ENCODE data around the gene GIGYF1.

GIGYF1 gene

DNA sequence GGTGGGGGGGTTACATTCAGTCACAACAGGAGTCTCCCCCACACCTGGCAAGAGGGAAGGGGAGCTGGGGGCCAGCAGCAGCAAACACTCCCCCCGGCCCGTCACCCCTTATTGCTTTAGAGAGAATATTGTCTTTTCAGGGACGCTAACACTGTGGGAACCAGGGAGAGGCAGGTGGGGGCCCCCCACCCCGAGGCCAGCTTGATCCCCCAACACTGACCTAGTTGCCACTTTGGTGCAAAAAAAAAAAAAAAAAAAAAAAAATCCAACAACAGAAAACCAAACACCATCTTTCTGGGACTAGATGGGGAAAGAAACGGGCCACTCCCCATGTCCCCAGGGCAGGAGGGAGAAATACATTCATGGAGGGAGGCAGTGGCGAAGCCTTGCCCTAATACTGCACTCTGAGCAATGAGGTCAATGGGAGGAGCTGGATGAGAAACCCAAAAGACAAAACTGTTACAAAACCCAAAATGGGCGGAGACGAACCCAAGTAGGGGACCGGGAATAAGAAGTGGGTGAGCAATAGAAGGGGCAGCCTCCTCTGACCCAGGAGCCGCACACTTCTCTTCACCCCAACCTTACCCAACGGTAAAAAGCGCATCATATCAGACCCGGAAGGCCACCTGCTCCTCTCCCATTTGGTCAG is 14.0 kb downstream of the GIGYF1 start:
- H3K4me3 ChIP-seq (ENCODE audit: low read depth, low read length): no peak overlapping the region
- no peak overlapping the region for H3K27ac ChIP-seq
- H3K27me3 ChIP-seq (ENCODE audit: insufficient read depth, low read depth, severe bottlenecking): no peaks in the 10 kb centered on the region
- H3K36me3 ChIP-seq: peaks cover 79% of the 10 kb centered on the region
- no peaks in the 10 kb centered on the region for H3K9me3 ChIP-seq (ENCODE audit: severe bottlenecking)
- no peak for TF ChIP-seq CTCF (IDR thresholded peaks at IDR 0.05; ENCODE audit: low read depth, low read length)
- no peak for DNase-seq

- no peak for TF ChIP-seq CTCF (IDR thresholded peaks at IDR 0.05; ENCODE audit: low read depth, low read length)
- no peaks in the 10 kb centered on the region for H3K27me3 ChIP-seq (ENCODE audit: insufficient read depth, low read depth, severe bottlenecking)
- H3K4me3 ChIP-seq (ENCODE audit: low read depth, low read length): no peak overlapping the region
- no peak for DNase-seq
- no peaks in the 10 kb centered on the region for H3K9me3 ChIP-seq (ENCODE audit: severe bottlenecking)
- H3K36me3 ChIP-seq: peaks cover 71% of the 10 kb centered on the region
- no peak overlapping the region; the same call in 1 of the 2 replicates for H3K27ac ChIP-seq
Observed at GRCh38 chr7:100679129-100679926, 14.7 kb downstream of the GIGYF1 start.

DNA sequence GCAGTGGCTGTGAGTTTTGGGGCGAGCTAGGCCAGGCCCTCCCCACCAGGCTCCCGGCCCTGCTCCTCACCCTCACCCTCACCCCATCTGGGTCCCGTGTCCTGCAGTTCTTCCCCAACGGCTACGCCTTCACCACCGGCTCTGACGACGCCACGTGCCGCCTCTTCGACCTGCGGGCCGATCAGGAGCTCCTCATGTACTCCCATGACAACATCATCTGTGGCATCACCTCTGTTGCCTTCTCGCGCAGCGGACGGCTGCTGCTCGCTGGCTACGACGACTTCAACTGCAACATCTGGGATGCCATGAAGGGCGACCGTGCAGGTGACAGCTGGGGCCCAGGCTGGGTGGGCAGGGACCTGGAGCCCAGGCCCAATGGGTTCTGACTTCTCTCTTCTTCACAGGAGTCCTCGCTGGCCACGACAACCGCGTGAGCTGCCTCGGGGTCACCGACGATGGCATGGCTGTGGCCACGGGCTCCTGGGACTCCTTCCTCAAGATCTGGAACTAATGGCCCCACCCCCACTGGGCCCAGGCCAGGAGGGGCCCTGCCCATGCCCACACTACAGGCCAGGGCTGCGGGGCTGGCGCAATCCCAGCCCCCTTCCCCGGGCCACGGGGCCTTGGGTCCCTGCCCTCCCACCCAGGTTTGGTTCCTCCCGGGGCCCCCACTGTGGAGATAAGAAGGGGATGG is 15.6 kb downstream of the GIGYF1 start:
- Histone ChIP-seq H3K4me3 (ENCODE audit: low read depth, low read length) (no peak overlapping the region), H3K9me3 (ENCODE audit: severe bottlenecking) (no peaks in the 10 kb centered on the region), H3K36me3 (peaks cover 62% of the 10 kb centered on the region), H3K27me3 (ENCODE audit: insufficient read depth, low read depth, severe bottlenecking) (no peaks in the 10 kb centered on the region), H3K27ac (no peak overlapping the region; the same call in 1 of the 2 replicates)
- TF ChIP-seq CTCF (IDR thresholded peaks at IDR 0.05; ENCODE audit: low read depth, low read length): no peak
- no peak for DNase-seq

DNA sequence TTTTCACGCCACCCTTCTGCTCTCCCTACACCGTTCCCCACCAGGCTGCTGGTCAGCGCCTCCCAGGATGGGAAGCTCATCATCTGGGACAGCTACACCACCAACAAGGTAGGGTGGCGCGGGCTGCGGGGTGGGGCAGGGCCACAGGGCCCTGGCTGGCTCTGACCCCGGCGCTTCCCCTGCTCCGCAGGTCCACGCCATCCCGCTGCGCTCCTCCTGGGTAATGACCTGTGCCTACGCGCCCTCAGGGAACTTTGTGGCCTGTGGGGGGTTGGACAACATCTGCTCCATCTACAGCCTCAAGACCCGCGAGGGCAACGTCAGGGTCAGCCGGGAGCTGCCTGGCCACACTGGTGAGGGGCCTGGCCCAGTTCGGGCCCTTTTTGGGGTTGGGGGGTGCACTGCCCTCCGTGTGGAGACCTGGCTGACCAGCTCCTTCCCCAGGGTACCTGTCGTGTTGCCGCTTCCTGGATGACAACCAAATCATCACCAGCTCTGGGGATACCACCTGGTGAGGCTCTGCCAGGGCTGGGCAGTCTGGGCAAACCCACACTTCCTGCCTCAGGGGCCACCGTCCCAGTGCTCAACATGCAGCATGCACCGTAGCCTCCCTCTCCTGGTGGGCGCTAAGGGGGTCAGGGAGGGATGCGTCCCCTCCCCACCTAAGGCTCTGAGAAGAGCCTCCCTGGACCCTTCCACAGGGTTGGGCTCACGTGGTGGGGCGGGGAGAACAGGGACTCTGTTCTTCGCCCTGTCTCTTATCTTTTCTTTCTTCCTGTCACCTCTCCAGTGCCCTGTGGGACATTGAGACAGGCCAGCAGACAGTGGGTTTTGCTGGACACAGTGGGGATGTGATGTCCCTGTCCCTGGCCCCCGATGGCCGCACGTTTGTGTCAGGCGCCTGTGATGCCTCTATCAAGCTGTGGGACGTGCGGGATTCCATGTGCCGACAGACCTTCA is 16.5 kb downstream of the GIGYF1 start:
- peaks cover 54% of the 10 kb centered on the region for H3K36me3 ChIP-seq
- no peaks in the 10 kb centered on the region for H3K27me3 ChIP-seq (ENCODE audit: insufficient read depth, low read depth, severe bottlenecking)
- TF ChIP-seq CTCF (IDR thresholded peaks at IDR 0.05; ENCODE audit: low read depth, low read length): no peak
- no peak overlapping the region for H3K4me3 ChIP-seq (ENCODE audit: low read depth, low read length)
- no peak overlapping the region for H3K27ac ChIP-seq
- DNase-seq: no peak
- H3K9me3 ChIP-seq (ENCODE audit: severe bottlenecking): no peaks in the 10 kb centered on the region

DNA sequence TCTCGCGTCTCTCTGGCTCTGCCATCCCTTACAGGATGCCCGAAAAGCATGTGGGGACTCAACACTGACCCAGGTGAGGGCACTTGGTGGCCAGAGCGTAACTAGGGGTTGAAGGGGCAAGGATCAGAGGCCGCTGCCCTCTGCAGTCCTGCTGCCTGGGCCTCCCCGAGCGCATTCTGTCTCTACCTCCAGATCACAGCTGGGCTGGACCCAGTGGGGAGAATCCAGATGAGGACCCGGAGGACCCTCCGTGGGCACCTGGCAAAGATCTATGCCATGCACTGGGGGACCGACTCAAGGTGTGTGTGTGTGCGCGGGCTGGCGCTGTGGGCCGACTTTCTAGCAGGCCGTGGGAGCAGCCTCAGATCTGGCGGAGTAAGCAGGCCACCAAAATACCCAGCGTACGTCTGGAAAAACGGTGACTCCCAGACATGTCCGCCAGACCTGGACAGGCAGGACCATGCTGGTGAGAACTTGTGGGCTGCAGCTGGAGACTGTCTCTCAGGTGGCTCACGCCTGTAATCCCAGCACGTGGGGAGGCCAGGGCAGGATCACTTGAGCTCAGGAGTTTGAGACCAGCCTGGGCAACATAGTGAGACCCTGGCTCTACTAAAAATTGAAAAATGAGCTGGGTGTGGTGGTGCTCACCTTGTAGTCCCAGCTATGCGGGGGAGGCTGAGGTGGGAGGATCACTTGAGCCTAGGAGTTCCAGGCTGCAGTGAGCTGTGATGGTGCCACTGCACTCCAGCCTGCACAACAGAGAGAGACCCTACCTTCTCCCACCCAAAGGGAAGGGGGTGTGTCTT is 17.3 kb downstream of the GIGYF1 start:
- no peaks in the 10 kb centered on the region for H3K9me3 ChIP-seq (ENCODE audit: severe bottlenecking)
- DNase-seq: no peak
- H3K36me3 ChIP-seq: peaks cover 45% of the 10 kb centered on the region
- TF ChIP-seq CTCF (IDR thresholded peaks at IDR 0.05; ENCODE audit: low read depth, low read length): no peak
- no peak overlapping the region for H3K4me3 ChIP-seq (ENCODE audit: low read depth, low read length)
- no peak overlapping the region for H3K27ac ChIP-seq
- no peaks in the 10 kb centered on the region for H3K27me3 ChIP-seq (ENCODE audit: insufficient read depth, low read depth, severe bottlenecking)
